Subcutaneous preadipocyte (primary cell): ENCODE measurements around the gene SCNN1B. TPM values are rescaled to one million over a fixed set of nuclear protein-coding genes. Genes with fewer than 3 reads are reported as not detected.

Experiments
- total RNA-seq: library from RNA; depleted of rRNA; stranded (reverse); fragments of >200 nt; gene quantifications from 2 replicates; pipeline ENCODE4 v1.2.3, GENCODE V29; 2012

SCNN1B gene
- not detected in 2 replicates for total RNA-seq

GRCh38 chr16:23302045-23302956 is at the start of gene SCNN1B:
Gene SCNN1B, plus strand, starts transcription at chr16:23302302. Its CDS starts 46,298 bp downstream, at chr16:23348600.

Other genes starting within 250 kb of the SCNN1B start
- gene USP31, start 152.8 kb upstream of the SCNN1B start, total RNA-seq, result 8.1 and 12.5 TPM in 2 replicates
- not detected in 2 replicates for gene SCNN1G, start 119.6 kb upstream of the SCNN1B start, total RNA-seq
- gene COG7, start 150.9 kb downstream of the SCNN1B start, total RNA-seq, result 16.9 and 21.1 TPM in 2 replicates
- 14.7 and 21.9 TPM in 2 replicates for gene GGA2, start 208.2 kb downstream of the SCNN1B start, total RNA-seq